Measurements from ENCODE around the gene BIRC6. TPM values are rescaled to one million over a fixed set of nuclear protein-coding genes. Genes with fewer than 3 reads are reported as not detected.
"Not testable (repeated sequence)": the region's sequence is repeated elsewhere in the genome, so short reads cannot be mapped to it uniquely, and the experiment has no call there.

The BIRC6 gene
- total and polyA plus RNA-seq, 4 donors: 60.2 to 241 (median 82.0) TPM

DNA sequence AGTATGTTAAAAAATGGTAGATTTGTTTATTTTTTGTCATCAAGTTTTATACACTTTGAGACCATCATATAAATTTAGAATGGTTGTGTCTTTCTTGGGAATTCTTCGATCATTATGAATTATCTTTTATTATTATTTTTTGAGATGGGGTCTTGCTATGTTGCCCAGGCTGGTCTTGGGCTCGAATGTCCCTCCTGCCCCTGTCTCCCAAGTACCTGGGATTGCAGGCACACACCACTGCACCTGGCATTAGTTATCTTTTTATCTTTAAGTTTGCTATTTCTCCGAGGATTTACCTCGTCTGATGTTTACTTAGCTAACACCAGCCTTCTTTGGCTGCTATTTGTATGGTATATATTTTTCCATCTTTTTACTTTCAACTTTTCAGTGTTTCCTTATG, 100.0 kb downstream of the BIRC6 start:
- Histone ChIP-seq H3K27ac (ENCODE audit: low read depth, low read length) (no peak overlapping the region), H3K4me1 (ENCODE audit: control insufficient read depth, insufficient read depth, low read length) (no peaks in the 10 kb centered on the region), H3K9me3 (ENCODE audit: control insufficient read depth, insufficient read depth, low read length) (no peaks in the 10 kb centered on the region), H3K4me3 (ENCODE audit: low read depth, low read length) (no peak overlapping the region), H3K36me3 (ENCODE audit: control insufficient read depth, insufficient read depth, low read length) (no peaks in the 10 kb centered on the region), H3K27me3 (ENCODE audit: control insufficient read depth, insufficient read depth, low read length) (no peaks in the 10 kb centered on the region)
- DNase-seq (ENCODE audit: low read depth in 4 of 6, low spot score in 6 of 6): no peak
- WGBS (ENCODE audit: insufficient coverage): 100% methylated on average over 1 of the region's 4 CpGs

DNA sequence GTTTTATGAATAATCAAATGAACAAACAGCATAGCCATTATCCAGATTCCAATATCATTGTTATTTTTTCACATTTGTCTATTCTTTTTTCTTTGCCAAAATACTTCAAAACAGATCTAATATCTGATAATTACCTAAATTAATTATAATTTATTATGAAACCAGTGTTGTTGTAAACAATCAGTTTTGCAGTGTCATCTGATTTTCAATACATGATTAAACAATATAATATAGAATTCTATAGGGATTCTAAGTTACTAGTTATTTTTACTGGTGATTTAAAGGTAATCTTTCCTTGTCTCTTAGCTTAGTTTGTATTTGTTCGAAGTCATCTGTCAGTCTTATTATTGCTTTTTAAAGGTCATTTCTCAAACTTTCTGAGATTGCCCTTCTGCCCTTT, 101.0 kb downstream of the BIRC6 start:
- Histone ChIP-seq H3K4me1 (ENCODE audit: control insufficient read depth, insufficient read depth, low read length) (no peaks in the 10 kb centered on the region), H3K27ac (ENCODE audit: low read depth, low read length) (no peak overlapping the region), H3K9me3 (ENCODE audit: control insufficient read depth, insufficient read depth, low read length) (no peaks in the 10 kb centered on the region), H3K27me3 (ENCODE audit: control insufficient read depth, insufficient read depth, low read length) (no peaks in the 10 kb centered on the region), H3K4me3 (ENCODE audit: low read depth, low read length) (no peak overlapping the region), H3K36me3 (ENCODE audit: control insufficient read depth, insufficient read depth, low read length) (no peaks in the 10 kb centered on the region)
- no peak for DNase-seq (ENCODE audit: low read depth in 4 of 6, low spot score in 6 of 6)
- WGBS (ENCODE audit: insufficient coverage): no CpG with 5 or more reads among the region's 1 CpG

DNA sequence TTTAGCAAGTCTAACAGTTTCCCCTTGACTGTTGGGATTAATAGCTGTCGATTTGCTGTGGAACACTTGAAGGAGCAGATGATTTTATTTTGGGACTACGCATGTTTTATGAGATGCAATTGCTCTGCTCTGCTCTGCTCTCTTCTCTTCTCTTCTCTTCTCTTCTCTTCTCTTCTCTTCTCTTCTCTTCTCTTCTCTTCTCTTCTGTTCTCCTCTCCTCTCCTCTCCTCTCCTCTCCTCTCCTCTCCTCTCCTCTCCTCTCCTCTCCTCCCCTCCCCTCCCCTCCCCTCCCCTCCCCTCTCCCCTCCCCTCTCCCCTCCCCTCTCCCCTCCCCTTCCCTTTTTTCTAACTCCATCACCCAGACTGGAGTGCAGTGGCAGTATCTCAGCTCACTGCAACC, 104.0 kb downstream of the BIRC6 start:
- not testable (repeated sequence) for H3K36me3 ChIP-seq (ENCODE audit: control insufficient read depth, insufficient read depth, low read length)
- WGBS (ENCODE audit: insufficient coverage): no CpG with 5 or more reads among the region's 2 CpGs

DNA sequence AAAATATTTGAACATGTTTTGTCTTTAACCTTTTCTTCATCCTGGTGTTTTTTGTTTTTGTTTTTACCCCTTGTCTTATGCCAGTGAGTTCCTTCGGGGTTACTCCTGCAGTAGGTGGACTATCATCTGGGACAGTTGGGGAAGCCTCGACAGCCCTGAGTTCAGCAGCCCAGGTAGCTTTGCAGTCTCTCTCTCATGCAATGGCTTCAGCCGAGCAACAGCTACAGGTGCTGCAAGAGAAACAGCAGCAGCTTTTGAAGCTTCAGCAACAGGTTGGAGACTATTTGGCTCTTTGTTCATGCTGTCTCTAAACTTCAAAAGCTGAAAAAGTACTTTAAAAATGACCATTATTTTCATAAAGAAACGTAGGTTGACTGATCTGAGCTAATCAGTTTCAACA, 106.3 kb downstream of the BIRC6 start:
- peaks cover 6% of the 10 kb centered on the region for H3K36me3 ChIP-seq (ENCODE audit: control insufficient read depth, insufficient read depth, low read length)
- H3K4me3 ChIP-seq (ENCODE audit: low read depth, low read length): no peak overlapping the region
- no peak overlapping the region for H3K27ac ChIP-seq (ENCODE audit: low read depth, low read length)
- no peak for DNase-seq (ENCODE audit: low read depth in 4 of 6, low spot score in 6 of 6)
- 97% methylated on average over 3 of the region's 4 CpGs for WGBS (ENCODE audit: insufficient coverage)
- no peaks in the 10 kb centered on the region for H3K27me3 ChIP-seq (ENCODE audit: control insufficient read depth, insufficient read depth, low read length)
- H3K9me3 ChIP-seq (ENCODE audit: control insufficient read depth, insufficient read depth, low read length): no peaks in the 10 kb centered on the region
- no peaks in the 10 kb centered on the region for H3K4me1 ChIP-seq (ENCODE audit: control insufficient read depth, insufficient read depth, low read length)

More for the DNA sequence above, 104.0 kb downstream of the BIRC6 start:
- not testable (repeated sequence) for H3K9me3 ChIP-seq (ENCODE audit: control insufficient read depth, insufficient read depth, low read length); H3K4me1 ChIP-seq (ENCODE audit: control insufficient read depth, insufficient read depth, low read length); H3K4me3 ChIP-seq (ENCODE audit: low read depth, low read length); H3K27ac ChIP-seq (ENCODE audit: low read depth, low read length); H3K27me3 ChIP-seq (ENCODE audit: control insufficient read depth, insufficient read depth, low read length); DNase-seq (ENCODE audit: low read depth in 4 of 6, low spot score in 6 of 6)

DNA sequence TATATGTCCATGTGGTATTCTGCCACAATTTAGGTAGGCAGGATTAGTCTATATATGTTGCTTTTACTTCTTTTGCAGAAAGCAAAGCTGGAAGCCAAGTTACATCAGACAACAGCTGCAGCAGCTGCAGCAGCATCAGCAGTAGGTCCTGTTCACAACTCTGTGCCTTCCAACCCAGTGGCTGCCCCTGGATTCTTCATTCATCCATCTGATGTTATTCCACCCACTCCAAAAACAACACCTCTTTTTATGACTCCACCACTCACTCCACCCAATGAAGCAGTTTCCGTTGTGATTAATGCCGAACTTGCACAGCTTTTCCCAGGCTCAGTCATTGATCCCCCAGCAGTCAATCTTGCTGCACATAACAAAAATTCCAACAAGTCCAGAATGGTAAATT, 107.6 kb downstream of the BIRC6 start:
- peak in 2 of 6 donors; percentile 9 to 23 for DNase-seq (ENCODE audit: low read depth in 4 of 6, low spot score in 6 of 6)
- Histone ChIP-seq H3K4me1 (ENCODE audit: control insufficient read depth, insufficient read depth, low read length) (no peaks in the 10 kb centered on the region), H3K9me3 (ENCODE audit: control insufficient read depth, insufficient read depth, low read length) (no peaks in the 10 kb centered on the region), H3K27ac (ENCODE audit: low read depth, low read length) (no peak overlapping the region), H3K36me3 (ENCODE audit: control insufficient read depth, insufficient read depth, low read length) (peaks cover 9% of the 10 kb centered on the region), H3K4me3 (ENCODE audit: low read depth, low read length) (no peak overlapping the region), H3K27me3 (ENCODE audit: control insufficient read depth, insufficient read depth, low read length) (no peaks in the 10 kb centered on the region)
- WGBS (ENCODE audit: insufficient coverage): no CpG with 5 or more reads among the region's 2 CpGs

DNA sequence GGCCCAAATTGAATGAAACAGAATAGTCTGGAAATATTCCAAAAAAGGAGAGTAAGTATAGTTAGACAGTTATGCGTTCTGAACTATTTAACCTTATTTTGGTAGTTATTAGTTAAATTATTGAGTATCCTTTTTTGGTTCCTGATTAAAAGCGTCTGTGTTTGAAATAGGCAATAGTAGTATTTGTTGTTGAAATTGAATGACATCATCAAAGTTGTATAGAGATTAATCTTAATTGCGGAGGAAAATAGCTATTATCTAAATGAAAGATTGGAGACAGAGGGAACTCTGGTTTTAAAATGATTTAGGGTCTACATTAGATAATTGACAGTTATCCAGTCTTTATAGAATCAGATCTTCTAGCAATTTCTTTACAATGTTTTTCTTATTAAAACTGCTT, 115.8 kb downstream of the BIRC6 start:
- Histone ChIP-seq H3K9me3 (ENCODE audit: control insufficient read depth, insufficient read depth, low read length) (no peaks in the 10 kb centered on the region), H3K27ac (ENCODE audit: low read depth, low read length) (no peak overlapping the region), H3K4me1 (ENCODE audit: control insufficient read depth, insufficient read depth, low read length) (no peaks in the 10 kb centered on the region), H3K36me3 (ENCODE audit: control insufficient read depth, insufficient read depth, low read length) (peaks cover 3% of the 10 kb centered on the region), H3K4me3 (ENCODE audit: low read depth, low read length) (no peak overlapping the region), H3K27me3 (ENCODE audit: control insufficient read depth, insufficient read depth, low read length) (no peaks in the 10 kb centered on the region)
- 100% methylated on average over 1 of the region's 3 CpGs for WGBS (ENCODE audit: insufficient coverage)
- no peak for DNase-seq (ENCODE audit: low read depth in 4 of 6, low spot score in 6 of 6)

DNA sequence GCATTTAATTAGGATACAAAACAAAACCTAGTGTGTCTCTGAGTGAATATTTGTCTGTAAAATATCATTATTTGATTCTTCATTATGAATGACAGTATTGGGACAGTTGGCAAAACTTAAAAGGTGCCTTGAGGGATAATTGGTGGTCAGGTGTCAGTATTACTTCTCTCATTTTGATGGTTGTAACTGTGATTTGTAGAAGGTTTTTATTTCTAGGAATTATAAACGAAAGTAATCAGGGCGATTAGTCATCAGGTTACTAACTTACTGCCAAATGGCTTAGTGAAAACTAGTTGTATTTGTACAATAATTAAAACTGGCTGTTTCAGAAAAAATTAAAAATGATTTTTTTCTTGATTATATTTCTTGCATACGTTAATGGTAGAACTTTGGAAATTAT, 117.6 kb downstream of the BIRC6 start:
- Histone ChIP-seq H3K4me1 (ENCODE audit: control insufficient read depth, insufficient read depth, low read length) (no peaks in the 10 kb centered on the region), H3K36me3 (ENCODE audit: control insufficient read depth, insufficient read depth, low read length) (no peaks in the 10 kb centered on the region), H3K4me3 (ENCODE audit: low read depth, low read length) (no peak overlapping the region), H3K27me3 (ENCODE audit: control insufficient read depth, insufficient read depth, low read length) (no peaks in the 10 kb centered on the region), H3K27ac (ENCODE audit: low read depth, low read length) (no peak overlapping the region), H3K9me3 (ENCODE audit: control insufficient read depth, insufficient read depth, low read length) (no peaks in the 10 kb centered on the region)
- DNase-seq (ENCODE audit: low read depth in 4 of 6, low spot score in 6 of 6): no peak
- no CpG with 5 or more reads among the region's 3 CpGs for WGBS (ENCODE audit: insufficient coverage)

DNA sequence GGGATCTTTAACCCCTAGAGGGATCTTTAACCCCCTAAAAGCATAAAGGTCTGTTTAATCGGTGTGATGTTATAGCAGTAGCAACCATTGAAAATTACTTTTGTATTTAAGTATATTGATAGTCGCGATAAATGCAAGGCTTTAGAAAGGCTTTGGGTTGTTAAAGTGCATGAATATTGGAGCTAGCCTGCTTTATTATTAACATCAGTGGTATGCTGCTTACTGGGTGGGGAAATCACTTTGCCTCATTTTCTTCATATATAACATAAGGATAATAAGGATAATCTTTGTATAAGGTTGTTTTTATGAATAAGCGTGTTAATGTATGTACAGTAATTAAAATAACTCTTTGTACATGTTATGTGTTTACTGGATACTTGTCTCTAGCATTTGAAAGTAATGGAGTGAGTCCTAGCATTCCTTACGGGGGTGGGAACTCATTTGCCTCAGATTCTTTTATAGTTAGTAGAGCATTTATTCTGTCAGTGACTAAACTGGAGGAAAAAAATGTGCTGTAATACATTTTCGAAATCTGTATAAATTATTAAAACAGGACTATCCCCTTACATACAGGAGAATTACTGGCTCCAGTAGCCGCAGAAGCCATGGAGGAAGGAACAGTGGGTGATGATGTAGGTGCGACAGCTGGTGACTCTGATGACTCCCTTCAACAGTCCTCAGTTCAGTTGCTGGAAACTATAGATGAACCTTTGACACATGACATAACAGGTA, 122.2 kb downstream of the BIRC6 start:
- no peaks in the 10 kb centered on the region for H3K4me1 ChIP-seq (ENCODE audit: control insufficient read depth, insufficient read depth, low read length)
- H3K27me3 ChIP-seq (ENCODE audit: control insufficient read depth, insufficient read depth, low read length): no peaks in the 10 kb centered on the region
- WGBS (ENCODE audit: insufficient coverage): no CpG with 5 or more reads among the region's 8 CpGs
- H3K27ac ChIP-seq (ENCODE audit: low read depth, low read length): no peak overlapping the region
- DNase-seq (ENCODE audit: low read depth in 4 of 6, low spot score in 6 of 6): no peak
- H3K9me3 ChIP-seq (ENCODE audit: control insufficient read depth, insufficient read depth, low read length): no peaks in the 10 kb centered on the region
- peaks cover 8% of the 10 kb centered on the region for H3K36me3 ChIP-seq (ENCODE audit: control insufficient read depth, insufficient read depth, low read length)
- no peak overlapping the region for H3K4me3 ChIP-seq (ENCODE audit: low read depth, low read length)

DNA sequence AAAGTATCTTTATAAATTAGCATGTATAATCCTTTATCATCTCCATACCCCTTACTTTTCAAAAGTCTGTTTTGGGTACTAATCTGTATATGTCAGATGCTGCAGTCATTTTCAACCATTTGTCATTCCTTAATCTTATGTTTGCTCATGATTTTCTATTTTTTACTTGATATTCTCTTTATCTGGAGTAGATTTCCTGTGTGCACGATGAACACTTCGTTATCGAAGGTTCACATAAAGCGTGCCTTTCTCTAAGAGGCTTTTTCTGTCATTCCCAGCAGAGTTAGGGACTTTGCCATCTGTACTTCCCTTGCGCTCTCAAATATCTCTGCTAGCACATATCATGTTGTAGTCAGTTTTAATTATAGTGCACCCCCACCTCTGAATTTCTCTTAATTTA, 123.2 kb downstream of the BIRC6 start:
- Histone ChIP-seq H3K27ac (ENCODE audit: low read depth, low read length) (no peak overlapping the region), H3K4me1 (ENCODE audit: control insufficient read depth, insufficient read depth, low read length) (no peaks in the 10 kb centered on the region), H3K27me3 (ENCODE audit: control insufficient read depth, insufficient read depth, low read length) (no peaks in the 10 kb centered on the region), H3K9me3 (ENCODE audit: control insufficient read depth, insufficient read depth, low read length) (no peaks in the 10 kb centered on the region), H3K36me3 (ENCODE audit: control insufficient read depth, insufficient read depth, low read length) (peaks cover 12% of the 10 kb centered on the region), H3K4me3 (ENCODE audit: low read depth, low read length) (no peak overlapping the region)
- no peak for DNase-seq (ENCODE audit: low read depth in 4 of 6, low spot score in 6 of 6)
- WGBS (ENCODE audit: insufficient coverage): 100% methylated on average over 3 of the region's 5 CpGs

DNA sequence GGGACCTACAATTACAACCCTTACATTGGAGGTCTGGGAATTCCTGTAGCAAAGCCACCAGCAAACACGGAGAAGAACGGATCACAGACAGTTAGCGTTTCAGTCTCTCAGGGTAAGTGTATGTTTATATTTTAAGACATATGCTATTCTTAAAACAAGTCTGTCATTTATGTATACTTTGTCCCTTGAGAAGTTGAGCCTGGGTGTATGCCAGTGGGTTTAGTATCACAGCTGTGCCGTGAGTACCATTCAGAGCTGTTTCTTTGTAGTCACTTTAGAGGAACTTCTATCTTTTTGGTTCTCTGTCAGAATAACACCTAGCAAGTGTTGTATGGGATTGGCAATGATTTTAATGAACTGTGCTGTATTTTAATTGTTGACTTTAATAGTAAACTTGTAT, 125.6 kb downstream of the BIRC6 start:
- Histone ChIP-seq H3K4me3 (ENCODE audit: low read depth, low read length) (no peak overlapping the region), H3K36me3 (ENCODE audit: control insufficient read depth, insufficient read depth, low read length) (peaks cover 15% of the 10 kb centered on the region), H3K27me3 (ENCODE audit: control insufficient read depth, insufficient read depth, low read length) (no peaks in the 10 kb centered on the region), H3K9me3 (ENCODE audit: control insufficient read depth, insufficient read depth, low read length) (no peaks in the 10 kb centered on the region), H3K27ac (ENCODE audit: low read depth, low read length) (no peak overlapping the region), H3K4me1 (ENCODE audit: control insufficient read depth, insufficient read depth, low read length) (no peaks in the 10 kb centered on the region)
- WGBS (ENCODE audit: insufficient coverage): no CpG with 5 or more reads among the region's 4 CpGs
- DNase-seq (ENCODE audit: low read depth in 4 of 6, low spot score in 6 of 6): no peak
